SK-N-SH treated with all-trans-retinoic acid at 6 μM for 48 hours (cell line): Measurements from ENCODE around the gene PRKAG2.

Experiments used
- ATAC-seq: fragments of 200-7000 bp; cut with Tn5 transposase; 3 replicates; pipeline ENCODE4 v1.9.1; 2020; ENCODE audit warnings: mild to moderate bottlenecking, moderate library complexity
- ARNTL ChIP-seq: fragments of 450-650 bp; formaldehyde crosslinking; IDR thresholded peaks from 2 replicates; pipeline ENCODE4 v1.5.0; 2020; ENCODE audit warnings: low read depth, mild to moderate bottlenecking, moderate library complexity, borderline replicate concordance
- BACH2 ChIP-seq: fragments of 250-450 bp; sonication (Bioruptor Pico); IDR thresholded peaks from 2 replicates; pipeline ENCODE4 v1.9.0; 2021; ENCODE audit warnings: mild to moderate bottlenecking, borderline replicate concordance
- CREB5 ChIP-seq: fragments of 250-450 bp; sonication (Bioruptor Pico); IDR thresholded peaks from 2 replicates; pipeline ENCODE4 v1.5.1; 2020; ENCODE audit warnings: low read depth, mild to moderate bottlenecking, moderate library complexity
- CSDC2 ChIP-seq: fragments of 250-450 bp; sonication (Bioruptor Pico); IDR thresholded peaks from 2 replicates; pipeline ENCODE4 v1.5.0; 2020; ENCODE audit warnings: mild to moderate bottlenecking, moderate library complexity
- CSRNP3 ChIP-seq: fragments of 250-450 bp; sonication (Bioruptor Pico); IDR thresholded peaks from 2 replicates; pipeline ENCODE4 v1.5.1; 2021; ENCODE audit warnings: mild to moderate bottlenecking, moderate library complexity
- ESRRG ChIP-seq: fragments of 250-450 bp; sonication (Bioruptor Pico); IDR thresholded peaks from 2 replicates; pipeline ENCODE4 v1.6.1; 2021; ENCODE audit warnings: mild to moderate bottlenecking
- GLIS3 ChIP-seq: fragments of 250-450 bp; sonication (Bioruptor Pico); IDR thresholded peaks from 2 replicates; pipeline ENCODE4 v1.5.0; 2020; ENCODE audit warnings: mild to moderate bottlenecking, moderate library complexity
- ISL1 ChIP-seq: fragments of 250-450 bp; sonication (Bioruptor Pico); IDR thresholded peaks from 2 replicates; pipeline ENCODE4 v2.1.2; 2022; ENCODE audit warnings: mild to moderate bottlenecking, moderate library complexity
- PATZ1 ChIP-seq: fragments of 250-450 bp; sonication (Bioruptor Pico); IDR thresholded peaks from 2 replicates; pipeline ENCODE4 v1.8.0; 2020; ENCODE audit warnings: mild to moderate bottlenecking, moderate library complexity, borderline replicate concordance
- POU6F1 ChIP-seq: fragments of 250-450 bp; sonication (Bioruptor Pico); IDR thresholded peaks from 2 replicates; pipeline ENCODE4 v1.8.0; 2021; ENCODE audit warnings: low read depth, mild to moderate bottlenecking, moderate library complexity, borderline replicate concordance
- PPARA ChIP-seq: fragments of 250-450 bp; sonication (Bioruptor Pico); IDR thresholded peaks from 2 replicates; pipeline ENCODE4 v1.5.0; 2020; ENCODE audit warnings: mild to moderate bottlenecking, borderline replicate concordance
- RARB ChIP-seq: fragments of 250-450 bp; sonication (Bioruptor Pico); IDR thresholded peaks from 2 replicates; pipeline ENCODE4 v1.8.0; 2021; ENCODE audit warnings: mild to moderate bottlenecking, moderate library complexity
- SNAI2 ChIP-seq: fragments of 250-450 bp; sonication (Bioruptor Pico); IDR thresholded peaks from 2 replicates; pipeline ENCODE4 v1.5.0; 2020; ENCODE audit warnings: mild to moderate bottlenecking, moderate library complexity
- TCF4 ChIP-seq: fragments of 250-450 bp; sonication (Bioruptor Pico); IDR thresholded peaks from 2 replicates; pipeline ENCODE4 v1.8.0; 2021; ENCODE audit warnings: mild to moderate bottlenecking, moderate library complexity, borderline replicate concordance
- TSHZ2 ChIP-seq: fragments of 250-450 bp; sonication (Bioruptor Pico); IDR thresholded peaks from 2 replicates; pipeline ENCODE4 v1.5.0; 2020; ENCODE audit warnings: mild to moderate bottlenecking, moderate library complexity
- ZFP30 ChIP-seq: fragments of 450-650 bp; formaldehyde crosslinking; IDR thresholded peaks from 2 replicates; pipeline ENCODE4 v1.5.0; 2022; ENCODE audit warnings: mild to moderate bottlenecking, moderate library complexity
- ZNF565 ChIP-seq: fragments of 450-650 bp; formaldehyde crosslinking; conservative IDR thresholded peaks from 2 replicates; pipeline ENCODE4 v1.5.0; 2020; ENCODE audit warnings: low read depth, mild to moderate bottlenecking, moderate library complexity
- ZNF70 ChIP-seq: fragments of 450-650 bp; formaldehyde crosslinking; IDR thresholded peaks from 2 replicates; pipeline ENCODE4 v1.5.0; 2020; ENCODE audit warnings: mild to moderate bottlenecking, moderate library complexity
- ZNF8 ChIP-seq: fragments of 450-650 bp; formaldehyde crosslinking; IDR thresholded peaks from 2 replicates; pipeline ENCODE4 v1.5.0; 2020; ENCODE audit warnings: mild to moderate bottlenecking, moderate library complexity

The PRKAG2 gene

GRCh38 chr7:151787348-151787747, 89.6 kb downstream of the PRKAG2 start:
- TF ChIP-seq TCF4 (CRISPR knock-in tag) (no peak), CREB5 (CRISPR knock-in tag) (no peak), ZFP30 (CRISPR knock-in tag) (no peak), RARB (CRISPR knock-in tag) (no peak), CSDC2 (CRISPR knock-in tag) (no peak), ARNTL (CRISPR knock-in tag) (no peak), ZNF70 (no peak), CSRNP3 (CRISPR knock-in tag) (no peak), PPARA (CRISPR knock-in tag) (no peak), ZNF565 (no peak), BACH2 (CRISPR knock-in tag) (no peak), TSHZ2 (CRISPR knock-in tag) (no peak), ISL1 (CRISPR knock-in tag) (no peak), ZNF8 (no peak)
- TF ChIP-seq, all 23 proteins: peak for 0
- ATAC-seq: no peak

GRCh38 chr7:151786936-151787335, 90.0 kb downstream of the PRKAG2 start:
- TF ChIP-seq CSDC2 (CRISPR knock-in tag) (no peak), PATZ1 (CRISPR knock-in tag) (no peak), RARB (CRISPR knock-in tag) (no peak), ESRRG (CRISPR knock-in tag) (no peak), SNAI2 (no peak), POU6F1 (CRISPR knock-in tag) (no peak)

GRCh38 chr7:151786241-151786640, 90.7 kb downstream of the PRKAG2 start:
- TF ChIP-seq TCF4 (CRISPR knock-in tag): no peak
- TF ChIP-seq ESRRG (CRISPR knock-in tag): no peak
- no peak for ATAC-seq

More at GRCh38 chr7:151786936-151787335, 90.0 kb downstream of the PRKAG2 start:
- no peak for ATAC-seq

- ATAC-seq: no peak
- no peak for TF ChIP-seq SNAI2
- TF ChIP-seq GLIS3: no peak
- TF ChIP-seq, all 23 proteins: peak for 0
These were observed 91.3 kb downstream of the PRKAG2 start for GRCh38 chr7:151785681-151785965.
